Measurements from ENCODE around the gene GPX1. TPM values are rescaled to one million over a fixed set of nuclear protein-coding genes. Genes with fewer than 3 reads are reported as not detected.
"Not testable (repeated sequence)": the region's sequence is repeated elsewhere in the genome, so short reads cannot be mapped to it uniquely, and the experiment has no call there.

Gene GPX1
- polyA plus RNA-seq, 3 donors = 1,287 to 2,105 (median 1,394) TPM

DNA sequence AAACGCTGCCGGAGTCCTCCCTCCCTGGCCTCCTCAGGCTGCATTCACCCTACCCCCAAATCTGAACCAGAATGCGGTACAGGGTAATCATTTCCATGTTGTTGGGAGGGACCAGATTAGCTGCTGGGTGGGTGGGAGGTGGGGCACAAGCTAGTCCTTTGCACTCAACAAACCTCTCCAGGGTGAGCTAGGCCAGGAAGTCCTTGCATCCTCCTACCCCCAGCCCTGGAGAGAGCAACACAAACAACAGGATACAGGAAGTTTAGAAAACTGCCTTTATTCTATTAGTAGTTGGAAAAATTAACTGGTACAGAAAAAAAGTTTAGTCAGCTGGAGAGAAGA lies 702 bp upstream of the GPX1 start:
- intact Hi-C loops (cut with micrococcal nuclease) = loop anchor here in 1 of 2 donors (2.0 to 5.0 kb wide), 2 partner anchors 18 to 53 kb away; partner anchors contain the start of genes RHOA, TCTA and USP4
- Histone ChIP-seq H3K9me3 (replicated peaks in 1 of 2; ENCODE audit: control insufficient read depth in 1 of 2, insufficient read depth in 1 of 2, low read length in 2 of 2) (no peaks in the 10 kb centered on the region), H4K20me1 (ENCODE audit: insufficient read depth, low read length) (peaks cover 77% of the 10 kb centered on the region), H3K27me3 (ENCODE audit: control insufficient read depth in 2 of 2, insufficient read depth in 2 of 2, low read length in 2 of 2) (no peaks in the 10 kb centered on the region), H3K79me2 (ENCODE audit: insufficient read depth, low read length) (peaks cover 86% of the 10 kb centered on the region), H3K36me3 (replicated peaks in 1 of 2; ENCODE audit: control insufficient read depth in 1 of 2, insufficient read depth in 2 of 2, low read length in 2 of 2) (peaks cover 52 to 70% of the 10 kb centered on the region in 2 donors), H3K4me1 (ENCODE audit: control insufficient read depth in 1 of 2, insufficient read depth in 2 of 2, low read length in 2 of 2) (peaks cover 38 to 53% of the 10 kb centered on the region in 2 donors), H3K4me2 (replicated peaks; ENCODE audit: extremely low read depth, low read length, poor library complexity, severe bottlenecking) (peak overlapping the region; percentile 95), H3K4me3 (replicated peaks in 1 of 3; ENCODE audit: low read depth in 2 of 3, low read length in 3 of 3) (peak overlapping the region in 2 of 3 experiments; percentile 87 to 93), H3K9ac (ENCODE audit: insufficient read depth, low read length, poor library complexity, severe bottlenecking) (peak overlapping the region; percentile 93), H3K27ac (ENCODE audit: low read depth in 1 of 2, low read length in 2 of 2) (peak overlapping the region; percentile 86 to 94), H2AFZ (ENCODE audit: insufficient read depth, low read depth, low read length, poor library complexity, severe bottlenecking) (no peak overlapping the region)
- Mint-ChIP-seq H3K27me3 (ENCODE audit: low read depth in 3 of 3) (peaks cover 0 to 2% (median 2%) of the 10 kb centered on the region in 3 donors), H3K4me1 (peaks cover 40% of the 10 kb centered on the region), H3K9me3 (peaks cover 0 to 5% (median 0%) of the 10 kb centered on the region in 7 donors), H3K36me3 (peaks cover 64 to 84% of the 10 kb centered on the region in 2 donors), H3K27ac (peak overlapping the region; percentile 87 to 98 (median 97)), H3K4me3 (peak overlapping the region; percentile 98 to 99)
- no peak for DNase-seq
- TF ChIP-seq CTCF (IDR thresholded peaks at IDR 0.05) = no peak
- no CpG with 5 or more reads among the region's 3 CpGs for WGBS (ENCODE audit: insufficient coverage)

DNA sequence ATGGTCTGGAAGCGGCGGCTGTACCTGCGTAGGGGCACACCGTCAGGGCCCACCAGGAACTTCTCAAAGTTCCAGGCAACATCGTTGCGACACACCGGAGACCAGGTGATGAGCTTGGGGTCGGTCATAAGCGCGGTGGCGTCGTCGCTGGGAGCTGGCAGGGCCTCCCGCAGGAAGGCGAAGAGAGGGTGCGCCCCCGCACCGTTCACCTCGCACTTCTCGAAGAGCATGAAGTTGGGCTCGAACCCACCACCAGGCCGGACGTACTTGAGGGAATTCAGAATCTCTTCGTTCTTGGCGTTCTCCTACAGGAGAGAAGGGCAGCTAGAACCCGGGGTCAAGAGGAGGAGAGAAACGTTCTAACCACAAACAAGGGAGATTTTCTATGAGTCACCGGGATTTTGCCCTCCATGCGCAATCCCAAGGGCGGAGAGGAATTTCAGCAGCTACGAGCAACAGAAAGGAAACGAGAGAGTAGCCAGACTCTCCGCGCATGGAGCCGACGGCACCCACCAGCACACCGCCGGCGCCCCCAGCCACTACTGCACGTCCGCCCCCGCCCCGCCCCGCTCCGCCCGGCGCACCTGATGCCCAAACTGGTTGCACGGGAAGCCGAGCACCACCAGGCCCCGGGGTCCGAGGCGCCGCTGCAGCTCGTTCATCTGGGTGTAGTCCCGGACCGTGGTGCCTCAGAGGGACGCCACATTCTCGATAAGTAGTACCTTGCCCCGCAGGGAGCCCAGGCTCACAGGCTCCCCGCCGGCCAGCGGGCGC lies 523 bp downstream of the GPX1 start:
- under 1% methylated on average over 45 of the region's 63 CpGs for WGBS (ENCODE audit: insufficient coverage)
- H2AFZ ChIP-seq (ENCODE audit: insufficient read depth, low read depth, low read length, poor library complexity, severe bottlenecking) = not testable (repeated sequence)

GRCh38 chr3:49357095-49357442 lies 1.1 kb downstream of the GPX1 start:
- intact Hi-C loops (cut with micrococcal nuclease) = loop anchor here (2.0 to 5.0 kb wide), 2 partner anchors 16 to 55 kb away; partner anchors contain the start of genes RHOA (in 1 of the 2), TCTA (in 1 of the 2) and USP4 (in 1 of the 2)
- peaks cover 54 to 71% of the 10 kb centered on the region in 2 donors for H3K4me1 ChIP-seq (ENCODE audit: control insufficient read depth in 1 of 2, insufficient read depth in 2 of 2, low read length in 2 of 2)

More for the DNA sequence above, 523 bp downstream of the GPX1 start:
- Histone ChIP-seq H3K36me3 (replicated peaks in 1 of 2; ENCODE audit: control insufficient read depth in 1 of 2, insufficient read depth in 2 of 2, low read length in 2 of 2) (peaks cover 41 to 58% of the 10 kb centered on the region in 2 donors), H3K4me1 (ENCODE audit: control insufficient read depth in 1 of 2, insufficient read depth in 2 of 2, low read length in 2 of 2) (peaks cover 48 to 65% of the 10 kb centered on the region in 2 donors), H3K4me2 (replicated peaks; ENCODE audit: extremely low read depth, low read length, poor library complexity, severe bottlenecking) (peak overlapping the region; percentile 95), H3K27ac (ENCODE audit: low read depth in 1 of 2, low read length in 2 of 2) (peak overlapping the region; percentile 86 to 94), H3K4me3 (replicated peaks in 1 of 3; ENCODE audit: low read depth in 2 of 3, low read length in 3 of 3) (peak overlapping the region; percentile 87 to 95 (median 93)), H3K9ac (ENCODE audit: insufficient read depth, low read length, poor library complexity, severe bottlenecking) (peak overlapping the region; percentile 93), H4K20me1 (ENCODE audit: insufficient read depth, low read length) (peaks cover 65% of the 10 kb centered on the region), H3K79me2 (ENCODE audit: insufficient read depth, low read length) (peaks cover 76% of the 10 kb centered on the region)
- Mint-ChIP-seq H3K4me3 (peak overlapping the region; percentile 98 to 99), H3K36me3 (peaks cover 60 to 72% of the 10 kb centered on the region in 2 donors), H3K4me1 (peaks cover 51% of the 10 kb centered on the region), H3K27ac (peak overlapping the region; percentile 97 to 99 (median 98))
- H3K9me3 Mint-ChIP-seq; H3K27me3 Mint-ChIP-seq (ENCODE audit: low read depth in 3 of 3); H3K27me3 ChIP-seq (ENCODE audit: control insufficient read depth in 2 of 2, insufficient read depth in 2 of 2, low read length in 2 of 2); H3K9me3 ChIP-seq (replicated peaks in 1 of 2; ENCODE audit: control insufficient read depth in 1 of 2, insufficient read depth in 1 of 2, low read length in 2 of 2): not testable (repeated sequence)
- peak; percentile 72 to 90 (median 77) for DNase-seq
- intact Hi-C loops (cut with micrococcal nuclease) = loop anchor here (2.0 to 5.0 kb wide), 2 partner anchors 17 to 55 kb away; partner anchors contain the start of genes USP4 (in 2 of the 2), RHOA (in 1 of the 2) and TCTA (in 1 of the 2)

More at GRCh38 chr3:49357095-49357442, 1.1 kb downstream of the GPX1 start:
- peaks cover 71% of the 10 kb centered on the region for H3K79me2 ChIP-seq (ENCODE audit: insufficient read depth, low read length)
- peak overlapping the region; percentile 86 to 94 for H3K27ac ChIP-seq (ENCODE audit: low read depth in 1 of 2, low read length in 2 of 2)
- peak in 1 of 3 donors; percentile 44 for DNase-seq
- H3K9me3 ChIP-seq (replicated peaks in 1 of 2; ENCODE audit: control insufficient read depth in 1 of 2, insufficient read depth in 1 of 2, low read length in 2 of 2); H2AFZ ChIP-seq (ENCODE audit: insufficient read depth, low read depth, low read length, poor library complexity, severe bottlenecking); H3K27me3 Mint-ChIP-seq (ENCODE audit: low read depth in 3 of 3); H3K27me3 ChIP-seq (ENCODE audit: control insufficient read depth in 2 of 2, insufficient read depth in 2 of 2, low read length in 2 of 2); H3K9me3 Mint-ChIP-seq: not testable (repeated sequence)
- H3K36me3 Mint-ChIP-seq = peaks cover 54 to 66% of the 10 kb centered on the region in 2 donors
- peak overlapping the region; percentile 93 for H3K9ac ChIP-seq (ENCODE audit: insufficient read depth, low read length, poor library complexity, severe bottlenecking)
- H3K4me1 Mint-ChIP-seq = peaks cover 53% of the 10 kb centered on the region
- H3K4me3 ChIP-seq (replicated peaks in 1 of 3; ENCODE audit: low read depth in 2 of 3, low read length in 3 of 3) = peak overlapping the region; percentile 87 to 95 (median 93)
- 0% methylated on average over 2 of the region's 10 CpGs for WGBS (ENCODE audit: insufficient coverage)
- H3K36me3 ChIP-seq (replicated peaks in 1 of 2; ENCODE audit: control insufficient read depth in 1 of 2, insufficient read depth in 2 of 2, low read length in 2 of 2) = peaks cover 36 to 53% of the 10 kb centered on the region in 2 donors
- H4K20me1 ChIP-seq (ENCODE audit: insufficient read depth, low read length) = peaks cover 59% of the 10 kb centered on the region
- H3K4me2 ChIP-seq (replicated peaks; ENCODE audit: extremely low read depth, low read length, poor library complexity, severe bottlenecking) = peak overlapping the region; percentile 95
- H3K4me3 Mint-ChIP-seq = peak overlapping the region; percentile 98 to 99
- H3K27ac Mint-ChIP-seq = peak overlapping the region; percentile 97 to 99 (median 98)

All from CD14-positive monocyte (primary cell).